ENCODE data around the gene ABHD2.

Gene ABHD2

DNA sequence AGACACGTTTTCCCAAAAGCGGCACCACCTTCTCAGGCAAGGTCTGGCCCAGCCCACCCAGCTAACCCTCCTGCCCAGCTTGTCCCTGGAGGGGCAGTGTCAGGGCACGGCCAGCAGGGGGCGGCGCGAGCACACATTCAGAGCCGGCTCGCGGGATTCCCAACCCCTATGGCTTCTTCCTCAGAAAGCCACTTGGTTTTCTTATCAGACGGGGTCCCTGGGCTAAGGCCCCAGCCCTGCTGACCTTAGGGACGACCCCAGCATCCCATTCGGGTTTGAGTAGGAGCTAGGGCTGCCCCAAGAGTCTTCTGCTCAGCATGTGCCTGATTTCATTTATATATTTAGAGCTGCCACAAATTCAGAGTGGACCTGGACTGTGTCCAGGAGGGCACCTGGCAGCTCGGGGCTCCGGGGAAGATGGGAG, 118.7 kb downstream of the ABHD2 start:
- Histone ChIP-seq H3K27ac (no peak overlapping the region), H3K36me3 (no peaks in the 10 kb centered on the region), H3K27me3 (no peaks in the 10 kb centered on the region), H3K4me1 (peaks cover 0 to 6% (median 3%) of the 10 kb centered on the region in 4 donors), H3K9me3 (no peaks in the 10 kb centered on the region), H3K4me3 (peak overlapping the region in 1 of 2 donors; percentile 20)
- DNase-seq: peak; percentile 69 to 79
- intact Hi-C loops (cut with DNase I; ENCODE audit: low total_unique reads): loop anchor here (5.0 to 10.0 kb wide), 2 partner anchors 35 to 108 kb away; partner anchors contain the start of gene FANCI
- TF ChIP-seq, protein P1, sequence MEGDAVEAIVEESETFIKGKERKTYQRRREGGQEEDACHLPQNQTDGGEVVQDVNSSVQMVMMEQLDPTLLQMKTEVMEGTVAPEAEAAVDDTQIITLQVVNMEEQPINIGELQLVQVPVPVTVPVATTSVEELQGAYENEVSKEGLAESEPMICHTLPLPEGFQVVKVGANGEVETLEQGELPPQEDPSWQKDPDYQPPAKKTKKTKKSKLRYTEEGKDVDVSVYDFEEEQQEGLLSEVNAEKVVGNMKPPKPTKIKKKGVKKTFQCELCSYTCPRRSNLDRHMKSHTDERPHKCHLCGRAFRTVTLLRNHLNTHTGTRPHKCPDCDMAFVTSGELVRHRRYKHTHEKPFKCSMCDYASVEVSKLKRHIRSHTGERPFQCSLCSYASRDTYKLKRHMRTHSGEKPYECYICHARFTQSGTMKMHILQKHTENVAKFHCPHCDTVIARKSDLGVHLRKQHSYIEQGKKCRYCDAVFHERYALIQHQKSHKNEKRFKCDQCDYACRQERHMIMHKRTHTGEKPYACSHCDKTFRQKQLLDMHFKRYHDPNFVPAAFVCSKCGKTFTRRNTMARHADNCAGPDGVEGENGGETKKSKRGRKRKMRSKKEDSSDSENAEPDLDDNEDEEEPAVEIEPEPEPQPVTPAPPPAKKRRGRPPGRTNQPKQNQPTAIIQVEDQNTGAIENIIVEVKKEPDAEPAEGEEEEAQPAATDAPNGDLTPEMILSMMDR (IDR thresholded peaks at IDR 0.05): peak; percentile 93 to 96

DNA sequence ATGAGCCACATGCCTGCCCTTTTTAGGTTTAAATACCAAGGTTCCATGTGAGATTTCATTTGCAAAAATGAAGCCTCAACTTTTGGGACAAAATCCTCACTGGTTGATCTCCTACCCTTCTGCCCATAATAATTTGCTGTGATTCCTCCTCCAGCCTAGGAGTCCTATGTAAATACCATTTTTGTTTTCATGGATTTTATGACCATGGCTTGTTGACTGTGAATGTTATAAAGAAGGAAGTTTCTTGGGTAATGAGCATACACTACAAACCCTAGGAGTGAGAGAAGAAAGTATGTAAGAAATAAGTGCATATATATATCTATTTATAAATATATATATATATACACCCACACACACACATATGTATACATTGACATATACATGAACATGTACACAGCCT, 120.0 kb downstream of the ABHD2 start:
- Histone ChIP-seq H3K27me3 (no peaks in the 10 kb centered on the region), H3K4me3 (no peak overlapping the region), H3K27ac (no peak overlapping the region), H3K4me1 (peaks cover 0 to 6% (median 3%) of the 10 kb centered on the region in 4 donors), H3K36me3 (no peaks in the 10 kb centered on the region), H3K9me3 (no peaks in the 10 kb centered on the region)
- TF ChIP-seq, protein P1 (IDR thresholded peaks at IDR 0.05): no peak
- no peak for DNase-seq
- intact Hi-C loops (cut with DNase I; ENCODE audit: low total_unique reads): loop anchor here (5.0 to 10.0 kb wide), 2 partner anchors 34 to 107 kb away; partner anchors contain the start of gene FANCI

DNA sequence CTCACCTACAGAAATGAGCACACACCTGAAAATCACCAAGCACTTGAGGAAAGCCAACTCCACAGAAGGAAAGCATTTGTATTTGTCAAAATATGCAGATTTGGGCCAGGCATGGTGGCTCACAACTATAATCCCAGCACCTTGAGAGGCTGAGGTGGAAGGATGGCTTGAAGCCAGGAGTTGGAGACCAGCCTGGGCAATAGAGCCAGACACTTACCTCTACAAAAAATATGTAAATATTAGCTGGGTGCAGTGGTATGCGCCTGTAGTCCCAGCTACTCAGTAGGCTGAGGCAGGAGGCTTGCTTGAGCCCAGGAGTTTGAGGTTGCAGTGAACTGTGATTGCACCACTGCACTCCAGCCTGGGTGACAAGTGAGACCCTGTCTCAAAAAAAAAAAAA, 120.8 kb downstream of the ABHD2 start:
- Histone ChIP-seq H3K9me3 (no peaks in the 10 kb centered on the region), H3K27ac (no peak overlapping the region), H3K36me3 (no peaks in the 10 kb centered on the region), H3K4me1 (peaks cover 0 to 6% (median 3%) of the 10 kb centered on the region in 4 donors), H3K4me3 (no peak overlapping the region), H3K27me3 (no peaks in the 10 kb centered on the region)
- TF ChIP-seq, protein P1 (IDR thresholded peaks at IDR 0.05): no peak
- intact Hi-C loops (cut with DNase I; ENCODE audit: low total_unique reads): loop anchor here (5.0 to 10.0 kb wide), 2 partner anchors 33 to 106 kb away; partner anchors contain the start of gene FANCI
- DNase-seq: no peak

DNA sequence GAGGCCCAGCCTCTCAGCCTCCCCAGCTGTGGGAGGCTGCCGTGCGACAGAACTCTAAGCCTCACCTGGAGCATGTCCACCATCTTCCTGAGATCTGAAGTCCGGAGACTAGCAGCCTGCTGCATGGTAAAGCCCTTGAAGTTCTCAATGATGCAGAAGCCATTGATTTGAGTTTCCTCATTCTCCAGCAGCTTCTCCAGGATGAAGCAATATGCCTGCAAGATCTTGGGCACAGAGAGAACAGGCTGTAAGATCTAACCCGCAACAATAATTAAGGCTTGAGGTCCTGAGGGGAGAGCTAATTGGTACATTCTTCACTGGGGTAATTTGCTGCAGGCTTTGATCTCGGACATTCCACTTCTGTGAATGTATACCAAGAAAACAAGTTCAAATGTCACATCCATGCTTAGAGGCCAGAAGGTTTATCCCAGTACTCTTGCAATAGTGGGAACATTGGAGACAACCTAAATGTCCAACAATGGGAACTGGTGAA, 123.5 kb downstream of the ABHD2 start:
- Histone ChIP-seq H3K4me3 (no peak overlapping the region), H3K4me1 (peaks cover 0 to 6% (median 2%) of the 10 kb centered on the region in 4 donors), H3K36me3 (no peaks in the 10 kb centered on the region), H3K27ac (no peak overlapping the region), H3K27me3 (no peaks in the 10 kb centered on the region), H3K9me3 (no peaks in the 10 kb centered on the region)
- DNase-seq: peak in 1 of 2 donors; percentile 35
- TF ChIP-seq, protein P1 (IDR thresholded peaks at IDR 0.05): no peak
- intact Hi-C loops (cut with DNase I; ENCODE audit: low total_unique reads): no loop called here

DNA sequence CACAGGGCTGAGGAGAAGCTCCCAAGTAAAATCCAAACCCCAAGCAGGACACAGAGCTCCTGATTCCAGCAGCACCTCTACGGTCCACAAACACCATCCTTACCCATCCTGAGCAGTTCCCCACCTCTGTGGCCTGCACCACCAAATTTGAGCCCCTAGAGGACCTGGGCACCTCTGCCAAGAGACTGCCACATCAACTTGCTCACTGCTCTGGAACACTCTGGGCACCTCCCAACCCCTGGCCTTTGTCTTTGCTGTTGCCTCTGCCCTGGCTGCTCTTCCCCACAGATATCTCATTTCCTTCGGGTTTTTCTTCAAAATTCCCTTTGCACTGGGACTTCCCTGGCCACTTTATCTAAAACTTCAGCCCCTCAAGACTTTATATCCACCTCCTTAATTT, 127.4 kb downstream of the ABHD2 start:
- no peak overlapping the region for H3K4me3 ChIP-seq
- H3K36me3 ChIP-seq: no peaks in the 10 kb centered on the region
- no peaks in the 10 kb centered on the region for H3K9me3 ChIP-seq
- no peak for DNase-seq
- H3K27me3 ChIP-seq: no peaks in the 10 kb centered on the region
- H3K27ac ChIP-seq: no peak overlapping the region
- intact Hi-C loops (cut with DNase I; ENCODE audit: low total_unique reads): no loop called here
- TF ChIP-seq, protein P1 (IDR thresholded peaks at IDR 0.05): no peak
- H3K4me1 ChIP-seq: no peaks in the 10 kb centered on the region

Data from tibial artery (tissue), 4 donors.